AG09309 (cell line): ENCODE data around the gene SPNS2.
A peak's percentile ranks its signal among the peaks of the same experiment; 100 is the strongest.

Source experiments
- DNase-seq: peaks from one replicate; pipeline ENCODE4 v3.0.0-alpha.2; 2010; ENCODE audit warnings: low read depth
- H3K4me3 ChIP-seq: 2 replicates; pipeline ENCODE4 v1.5.1; 2011; ENCODE audit warnings: mild to moderate bottlenecking, low read depth, low read length, moderate library complexity; ENCODE audit not compliant: control insufficient read depth
- TF ChIP-seq, protein P1 (sequence below): IDR thresholded peaks from 2 replicates; pipeline ENCODE4 v1.5.1; 2011; ENCODE audit warnings: mild to moderate bottlenecking, low read depth, low read length, inconsistent platforms; ENCODE audit not compliant: insufficient read depth, control insufficient read depth; ENCODE audit errors: missing control alignments

Gene SPNS2

DNA sequence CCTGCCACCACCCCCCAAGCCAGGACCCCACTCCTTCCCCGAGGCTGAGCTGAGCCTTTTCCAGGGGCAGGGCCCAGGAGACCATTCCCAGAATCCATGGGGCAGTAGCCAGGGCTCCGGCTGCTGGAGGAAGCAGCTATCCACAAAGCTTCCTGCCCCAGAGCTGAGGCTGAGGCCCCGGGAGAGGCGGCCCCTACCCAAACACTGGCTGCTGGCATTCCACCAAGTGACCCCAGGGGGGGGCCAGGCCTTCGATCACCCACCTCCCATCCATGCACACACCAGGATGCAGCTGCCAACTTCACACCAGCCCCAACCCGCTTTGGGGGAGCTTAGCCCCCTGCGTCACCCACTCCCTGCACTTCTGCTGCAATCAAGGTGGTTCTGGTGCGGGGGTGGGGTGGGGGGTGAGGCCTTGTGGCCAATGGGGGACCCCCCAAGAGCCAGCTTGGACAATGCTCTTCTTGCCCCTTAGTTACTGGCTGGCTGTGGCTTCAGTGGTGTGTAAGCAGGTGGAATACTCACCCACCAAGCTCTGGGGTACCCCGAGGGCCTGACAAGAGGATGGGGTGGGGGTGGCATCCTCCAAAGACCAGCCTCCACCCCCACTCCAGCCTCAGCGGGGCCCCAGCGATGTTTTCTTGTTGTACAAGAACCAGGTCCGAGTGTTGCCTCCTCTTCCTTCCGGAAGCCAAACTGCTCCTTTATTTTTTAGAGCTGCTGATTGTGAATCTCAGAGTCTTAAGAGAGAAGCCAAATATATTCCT is 39.7 kb downstream of the SPNS2 start:
- TF ChIP-seq, protein P1, sequence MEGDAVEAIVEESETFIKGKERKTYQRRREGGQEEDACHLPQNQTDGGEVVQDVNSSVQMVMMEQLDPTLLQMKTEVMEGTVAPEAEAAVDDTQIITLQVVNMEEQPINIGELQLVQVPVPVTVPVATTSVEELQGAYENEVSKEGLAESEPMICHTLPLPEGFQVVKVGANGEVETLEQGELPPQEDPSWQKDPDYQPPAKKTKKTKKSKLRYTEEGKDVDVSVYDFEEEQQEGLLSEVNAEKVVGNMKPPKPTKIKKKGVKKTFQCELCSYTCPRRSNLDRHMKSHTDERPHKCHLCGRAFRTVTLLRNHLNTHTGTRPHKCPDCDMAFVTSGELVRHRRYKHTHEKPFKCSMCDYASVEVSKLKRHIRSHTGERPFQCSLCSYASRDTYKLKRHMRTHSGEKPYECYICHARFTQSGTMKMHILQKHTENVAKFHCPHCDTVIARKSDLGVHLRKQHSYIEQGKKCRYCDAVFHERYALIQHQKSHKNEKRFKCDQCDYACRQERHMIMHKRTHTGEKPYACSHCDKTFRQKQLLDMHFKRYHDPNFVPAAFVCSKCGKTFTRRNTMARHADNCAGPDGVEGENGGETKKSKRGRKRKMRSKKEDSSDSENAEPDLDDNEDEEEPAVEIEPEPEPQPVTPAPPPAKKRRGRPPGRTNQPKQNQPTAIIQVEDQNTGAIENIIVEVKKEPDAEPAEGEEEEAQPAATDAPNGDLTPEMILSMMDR: no peak
- no peak for DNase-seq
- no peak overlapping the region for H3K4me3 ChIP-seq

DNA sequence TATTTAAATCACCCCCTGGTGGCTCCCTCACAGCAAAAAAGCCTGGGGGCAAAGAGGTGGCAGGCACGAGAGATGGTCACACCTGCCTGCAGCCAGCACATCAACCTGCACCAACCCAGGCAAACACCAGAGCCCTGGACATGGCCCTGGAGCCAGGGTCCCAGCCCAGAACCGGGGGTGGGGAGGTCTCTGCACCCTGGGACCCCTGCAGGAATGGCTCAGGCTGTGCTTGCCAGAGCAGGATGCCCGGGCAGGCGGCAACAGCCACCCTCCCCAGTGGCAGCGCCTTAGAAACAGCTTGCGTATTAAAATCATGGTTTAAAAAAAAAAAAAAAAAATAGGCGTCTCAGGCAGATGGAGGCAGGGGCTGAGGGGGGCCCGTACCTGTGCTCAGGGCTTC is 40.3 kb downstream of the SPNS2 start:
- TF ChIP-seq, protein P1: no peak
- no peak overlapping the region for H3K4me3 ChIP-seq
- DNase-seq: no peak

DNA sequence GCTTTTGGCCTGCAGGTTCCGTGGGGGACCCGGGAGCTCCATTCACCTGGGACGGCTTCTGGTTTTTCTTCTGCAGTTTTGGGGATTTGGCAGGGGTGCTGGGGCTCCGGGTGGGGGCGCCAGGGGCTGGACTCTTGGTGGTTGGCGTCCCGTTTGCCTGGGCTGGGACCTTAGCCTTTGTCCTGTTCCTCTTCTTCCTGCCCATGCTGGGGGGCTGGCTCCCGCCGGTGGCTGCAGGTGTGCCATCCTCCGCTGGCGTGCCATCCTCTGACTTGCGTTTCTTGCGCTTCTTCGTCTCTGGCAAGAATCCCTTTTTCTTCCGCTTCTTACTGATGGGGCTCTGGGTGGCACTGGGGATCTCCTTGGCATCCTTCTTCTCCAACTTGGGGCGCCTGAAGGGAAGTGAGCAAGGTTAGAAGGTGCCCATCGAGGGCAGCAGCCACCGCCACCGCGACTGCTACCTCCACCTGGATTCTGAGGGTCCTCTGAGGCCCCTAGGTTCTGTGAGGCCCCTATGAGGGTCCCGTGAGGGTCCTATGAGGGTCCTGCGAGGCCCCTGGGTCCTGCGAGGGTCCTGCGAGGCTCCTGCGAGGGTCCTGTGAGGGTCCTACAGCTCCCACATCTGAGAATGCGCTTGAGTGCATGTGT is 41.0 kb downstream of the SPNS2 start:
- DNase-seq: no peak
- no peak overlapping the region for H3K4me3 ChIP-seq
- TF ChIP-seq, protein P1: no peak

DNA sequence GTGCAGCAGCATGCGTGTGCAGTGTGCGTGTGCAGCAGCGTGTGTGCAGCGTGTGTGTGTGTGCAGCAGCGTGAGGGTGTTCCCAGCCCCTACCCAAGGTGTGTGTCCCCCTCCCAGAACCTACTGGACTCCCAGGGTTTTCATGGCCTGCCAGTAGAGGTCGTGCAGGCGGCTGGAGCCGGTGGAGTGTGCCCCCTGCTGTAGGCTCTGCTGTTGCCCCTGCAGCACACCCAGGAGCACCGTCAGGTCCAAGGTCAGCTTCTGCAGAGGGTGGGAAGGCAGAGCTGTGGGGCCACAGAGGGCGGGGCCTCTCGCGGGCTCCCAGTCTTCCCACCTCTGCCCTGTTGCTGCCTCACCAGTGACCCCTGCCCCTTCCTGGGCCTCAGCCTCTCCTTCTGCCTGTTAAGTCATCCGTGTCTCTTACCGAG is 41.6 kb downstream of the SPNS2 start:
- TF ChIP-seq, protein P1: peak; percentile 14
- no peak overlapping the region for H3K4me3 ChIP-seq
- no peak for DNase-seq

DNA sequence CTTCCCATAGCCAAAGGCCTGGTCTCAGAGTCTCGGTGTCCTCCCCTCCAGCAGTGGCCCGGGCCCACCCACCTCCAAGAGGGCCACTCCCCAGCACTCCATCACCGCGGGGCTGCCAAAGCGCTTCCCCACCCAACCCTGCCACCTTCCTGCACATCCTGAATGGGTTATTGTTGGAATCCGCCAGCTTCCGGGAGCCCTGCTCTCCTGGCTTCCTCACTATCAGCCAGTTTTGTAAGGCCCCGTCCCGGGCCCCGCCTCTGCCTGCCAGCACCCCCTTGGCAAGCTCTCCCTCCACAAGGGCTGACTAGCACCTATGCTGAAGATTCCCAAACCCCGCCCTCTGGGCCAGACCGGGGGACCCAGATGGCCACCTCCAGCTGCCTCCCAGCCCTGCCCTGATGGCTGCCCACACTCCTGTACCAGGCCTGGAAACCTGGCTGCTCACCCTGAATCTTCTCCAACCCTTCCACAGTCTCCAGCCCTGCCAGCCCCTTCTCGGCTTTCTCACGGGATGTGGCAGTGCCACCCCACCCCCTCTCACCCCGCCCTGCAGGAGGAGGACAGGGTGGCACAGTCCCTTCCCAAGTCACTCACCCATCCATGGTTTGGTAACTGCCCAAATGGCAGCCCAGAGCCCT is 42.1 kb downstream of the SPNS2 start:
- TF ChIP-seq, protein P1: no peak
- H3K4me3 ChIP-seq: no peak overlapping the region
- DNase-seq: no peak

DNA sequence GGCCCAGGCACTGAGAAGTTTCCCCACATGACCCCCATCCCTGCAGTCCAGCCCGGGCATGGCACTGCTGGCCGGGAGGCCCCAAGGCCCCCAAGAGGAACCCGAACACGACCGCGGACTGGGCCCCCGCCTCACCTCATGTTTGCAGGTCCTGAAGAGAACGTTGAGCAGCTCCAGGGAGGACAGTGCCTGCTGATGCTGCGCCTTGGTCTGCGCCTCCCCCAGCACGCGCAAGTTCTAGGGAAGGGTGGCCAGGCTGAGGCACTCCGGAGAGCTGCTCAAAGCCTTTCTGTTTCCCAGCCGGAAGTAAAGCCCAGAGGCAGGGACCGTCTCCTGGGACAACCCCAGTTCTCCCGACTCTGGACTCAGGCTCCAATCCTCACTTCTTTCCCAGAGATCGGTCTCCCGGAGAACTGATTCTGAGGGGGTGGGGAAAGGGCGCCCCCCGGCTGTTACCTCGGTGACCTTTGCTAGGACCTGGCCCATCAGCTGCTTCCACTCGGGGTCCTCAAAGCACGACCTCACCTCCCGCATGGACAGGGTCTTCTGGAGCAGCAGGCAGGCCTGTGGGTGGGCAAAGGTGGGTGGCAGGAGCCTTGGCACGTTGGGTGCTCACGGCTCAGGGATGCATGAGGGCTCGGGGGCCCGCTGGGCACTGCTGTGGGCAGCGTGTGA is 42.8 kb downstream of the SPNS2 start:
- H3K4me3 ChIP-seq: no peak overlapping the region
- TF ChIP-seq, protein P1: no peak
- no peak for DNase-seq
